ENCODE data around the gene CLBA1.

CLBA1 gene

GRCh38 chr14:105005329-105005928 is 19.8 kb downstream of the CLBA1 start:
- TF ChIP-seq CTCF (IDR thresholded peaks at IDR 0.05; ENCODE audit: low read depth, low read length) (no peak), EZH2phosphoT487 (IDR thresholded peaks at IDR 0.05; ENCODE audit: low read depth) (no peak)
- Histone ChIP-seq H3K4me1 (ENCODE audit: low read length) (peaks cover 8% of the 10 kb centered on the region), H3K27ac (ENCODE audit: low read length) (no peak overlapping the region), H4K20me1 (ENCODE audit: insufficient read depth, low read length) (peaks cover 43% of the 10 kb centered on the region), H3K79me2 (ENCODE audit: low read length) (peaks cover 37% of the 10 kb centered on the region), H3K9ac (ENCODE audit: low read length) (no peak overlapping the region), H2AFZ (ENCODE audit: low read depth, low read length) (no peak overlapping the region), H3K9me3 (ENCODE audit: insufficient read depth, low read length) (no peaks in the 10 kb centered on the region), H3K27me3 (ENCODE audit: low read depth, low read length) (no peaks in the 10 kb centered on the region), H3K4me3 (ENCODE audit: low read length) (no peak overlapping the region), H3K36me3 (replicated peaks; ENCODE audit: low read depth, low read length) (peaks cover 32% of the 10 kb centered on the region), H3K4me2 (ENCODE audit: low read length) (no peak overlapping the region)

GRCh38 chr14:105005929-105006830 is 20.6 kb downstream of the CLBA1 start:
- Histone ChIP-seq H3K27ac (ENCODE audit: low read length) (no peak overlapping the region), H3K4me3 (ENCODE audit: low read length) (no peak overlapping the region), H4K20me1 (ENCODE audit: insufficient read depth, low read length) (peaks cover 49% of the 10 kb centered on the region), H3K9me3 (ENCODE audit: insufficient read depth, low read length) (no peaks in the 10 kb centered on the region), H2AFZ (ENCODE audit: low read depth, low read length) (no peak overlapping the region), H3K36me3 (replicated peaks; ENCODE audit: low read depth, low read length) (peaks cover 39% of the 10 kb centered on the region), H3K4me1 (ENCODE audit: low read length) (peaks cover 8% of the 10 kb centered on the region), H3K9ac (ENCODE audit: low read length) (no peak overlapping the region), H3K4me2 (ENCODE audit: low read length) (no peak overlapping the region), H3K79me2 (ENCODE audit: low read length) (peaks cover 45% of the 10 kb centered on the region), H3K27me3 (ENCODE audit: low read depth, low read length) (no peaks in the 10 kb centered on the region)
- TF ChIP-seq CTCF (IDR thresholded peaks at IDR 0.05; ENCODE audit: low read depth, low read length) = no peak
- no peak for TF ChIP-seq EZH2phosphoT487 (IDR thresholded peaks at IDR 0.05; ENCODE audit: low read depth)

GRCh38 chr14:105006831-105007592 is 21.4 kb downstream of the CLBA1 start:
- Histone ChIP-seq H3K36me3 (replicated peaks; ENCODE audit: low read depth, low read length) (peaks cover 47% of the 10 kb centered on the region), H2AFZ (ENCODE audit: low read depth, low read length) (no peak overlapping the region), H3K4me3 (ENCODE audit: low read length) (no peak overlapping the region), H3K4me2 (ENCODE audit: low read length) (no peak overlapping the region), H3K9ac (ENCODE audit: low read length) (no peak overlapping the region), H3K9me3 (ENCODE audit: insufficient read depth, low read length) (no peaks in the 10 kb centered on the region), H3K27ac (ENCODE audit: low read length) (no peak overlapping the region), H4K20me1 (ENCODE audit: insufficient read depth, low read length) (peaks cover 57% of the 10 kb centered on the region), H3K4me1 (ENCODE audit: low read length) (peaks cover 8% of the 10 kb centered on the region), H3K79me2 (ENCODE audit: low read length) (peaks cover 53% of the 10 kb centered on the region), H3K27me3 (ENCODE audit: low read depth, low read length) (no peaks in the 10 kb centered on the region)
- TF ChIP-seq EZH2phosphoT487 (IDR thresholded peaks at IDR 0.05; ENCODE audit: low read depth) (no peak), CTCF (IDR thresholded peaks at IDR 0.05; ENCODE audit: low read depth, low read length) (no peak)
